ENCODE measurements around the gene TBX1. TPM values are rescaled to one million over a fixed set of nuclear protein-coding genes. Genes with fewer than 3 reads are reported as not detected.
A peak's percentile ranks its signal among the peaks of the same experiment; 100 is the strongest.

TBX1 gene
- total and polyA plus RNA-seq, 2 of the 8 experiments (the other 6 are each of a cell fraction or from before 2014, with no cell fraction given) = 0.28 TPM; not detected in 1

- Histone ChIP-seq H3K14ac (ENCODE audit: insufficient read length) (no peak overlapping the region), H3K4ac (replicated peaks; ENCODE audit: insufficient read length, low read depth, low read length) (no peak overlapping the region), H2BK120ac (replicated peaks; ENCODE audit: low read depth, low read length) (no peak overlapping the region), H3K56ac (replicated peaks; ENCODE audit: insufficient read length, low read depth, low read length) (no peak overlapping the region), H4K20me1 (replicated peaks in 1 of 2; ENCODE audit: control insufficient read depth in 1 of 2, insufficient read depth in 2 of 2, low read length in 2 of 2) (peaks cover 0 to 5% of the 10 kb centered on the region in 2 experiments), H3K4me3 (ENCODE audit: extremely low read depth in 1 of 4, insufficient read depth in 2 of 4, low read depth in 3 of 4, low read length in 4 of 4) (no peak overlapping the region), H2BK5ac (ENCODE audit: low read depth, low read length) (no peak overlapping the region), H3K27ac (ENCODE audit: low read depth, low read length) (no peak overlapping the region), H3K79me2 (ENCODE audit: control insufficient read depth in 1 of 2, insufficient read depth in 2 of 2, low read length in 2 of 2) (no peaks in the 10 kb centered on the region), H3K23me2 (ENCODE audit: low read depth, low read length) (no peaks in the 10 kb centered on the region), H3K79me1 (ENCODE audit: low read depth, low read length) (no peaks in the 10 kb centered on the region), H3K18ac (ENCODE audit: extremely low read depth, low read length) (no peak overlapping the region; the same call in 1 of the 2 replicates), H3K36me3 (ENCODE audit: control insufficient read depth in 2 of 4, insufficient read depth in 4 of 4, low read length in 3 of 4) (no peaks in the 10 kb centered on the region), H3K23ac (ENCODE audit: insufficient read length) (no peak overlapping the region), H2BK15ac (ENCODE audit: low read length) (no peak overlapping the region), H2AK5ac (ENCODE audit: low read depth, low read length) (no peak overlapping the region), H3K4me2 (ENCODE audit: insufficient read depth in 1 of 2, low read depth in 2 of 2, low read length in 2 of 2) (no peak overlapping the region), H2AFZ (ENCODE audit: low read length) (no peak overlapping the region), H2BK12ac (ENCODE audit: low read depth, low read length) (no peak overlapping the region), H3K9ac (replicated peaks in 1 of 4; ENCODE audit: extremely low read depth in 1 of 4, low read depth in 3 of 4, low read length in 3 of 4) (peak overlapping the region in 1 of 4 experiments; percentile 8; a peak in 1 of 7 replicates), H4K5ac (ENCODE audit: insufficient read length, low read depth, low read length) (no peak overlapping the region), H3K27me3 (replicated peaks in 1 of 4; ENCODE audit: control insufficient read depth in 3 of 4, extremely low read depth in 1 of 4, insufficient read depth in 3 of 4, low read length in 3 of 4) (peaks cover 0 to 2% (median 0%) of the 10 kb centered on the region in 4 experiments; a peak in 2 of 7 replicates), H4K8ac (ENCODE audit: extremely low read depth, insufficient read depth, low read length) (no peak overlapping the region), H3K9me3 (ENCODE audit: insufficient read depth in 2 of 2, low read depth in 1 of 2, low read length in 1 of 2) (no peaks in the 10 kb centered on the region), H4K91ac (replicated peaks; ENCODE audit: insufficient read length, low read length) (no peak overlapping the region), H3K4me1 (replicated peaks in 1 of 4; ENCODE audit: control insufficient read depth in 3 of 4, insufficient read depth in 4 of 4, low read length in 3 of 4) (peaks cover 0 to 9% (median 0%) of the 10 kb centered on the region in 4 experiments; a peak in 2 of 7 replicates), H2BK20ac (ENCODE audit: low read length) (no peak overlapping the region)
- FAIRE-seq (no peak), DNase-seq (ENCODE audit: low read depth in 1 of 2, low spot score in 2 of 2) (no peak)
- ChIA-PET CTCF (ENCODE audit: partially characterized antibody) (interaction anchor here (1.0 to 2.5 kb wide), 5 partner anchors 10 to 128 kb away, joined by 3 to 8 read pairs (median 4); no protein-coding TSS in a partner anchor), POLR2A (ENCODE audit: partially characterized antibody) (no interaction called here)
- WGBS, 2 experiments (ENCODE audit: extremely low coverage in 1 of 2, insufficient coverage in 1 of 2, insufficient read length in 1 of 2, insufficient replicate concordance in 2 of 2, low coverage in 1 of 2, low lambda C conversion rate in 2 of 2, missing lambda C conversion rate in 1 of 2) = 95% methylated on average over 1 of the region's 1 CpG; no CpG with 5 or more reads in 1 of the 2 experiments
- TF ChIP-seq JUND (IDR thresholded peaks at IDR 0.05; ENCODE audit: low read length) = no peak
- no peak for TF ChIP-seq JUN (IDR thresholded peaks at IDR 0.05; ENCODE audit: low read depth, low read length)
- no peak for TF ChIP-seq HDAC2 (IDR thresholded peaks at IDR 0.05; ENCODE audit: borderline replicate concordance in 1 of 2, low read depth in 2 of 2, low read length in 2 of 2)
- TF ChIP-seq EZH2 (IDR thresholded peaks at IDR 0.05; ENCODE audit: low read depth, low read length, severe bottlenecking) = no peak
- TF ChIP-seq KDM4A (IDR thresholded peaks at IDR 0.05; ENCODE audit: low read depth, low read length, severe bottlenecking) = no peak
- no peak for TF ChIP-seq ASH2L (IDR thresholded peaks at IDR 0.05; ENCODE audit: low read length)
- no peak for TF ChIP-seq ATF3 (IDR thresholded peaks at IDR 0.05; ENCODE audit: insufficient read depth, low read depth, low read length)
- TF ChIP-seq CTCF (IDR thresholded peaks at IDR 0.05; ENCODE audit: control extremely low read depth in 1 of 3, insufficient read depth in 1 of 3, low read depth in 1 of 3, low read length in 3 of 3) = no peak
- no peak for TF ChIP-seq CHD2 (IDR thresholded peaks at IDR 0.05; ENCODE audit: low read length)
- no peak for TF ChIP-seq SAP30 (IDR thresholded peaks at IDR 0.05; ENCODE audit: insufficient read depth, insufficient replicate concordance, low read length)
These were observed 22.0 kb downstream of the TBX1 start for GRCh38 chr22:19782533-19782932.
